Stimulated activated CD4-positive, alpha-beta T cell treated with anti-CD3 and anti-CD28 coated beads, Interleukin-15, amount 100 ng/mL, for 24 hours (primary cell): ENCODE results near the gene EYS.

ENCODE experiments used
- DNase-seq: peaks from one replicate; pipeline ENCODE4 v3.0.0-alpha.2; 2020

Gene EYS

DNA sequence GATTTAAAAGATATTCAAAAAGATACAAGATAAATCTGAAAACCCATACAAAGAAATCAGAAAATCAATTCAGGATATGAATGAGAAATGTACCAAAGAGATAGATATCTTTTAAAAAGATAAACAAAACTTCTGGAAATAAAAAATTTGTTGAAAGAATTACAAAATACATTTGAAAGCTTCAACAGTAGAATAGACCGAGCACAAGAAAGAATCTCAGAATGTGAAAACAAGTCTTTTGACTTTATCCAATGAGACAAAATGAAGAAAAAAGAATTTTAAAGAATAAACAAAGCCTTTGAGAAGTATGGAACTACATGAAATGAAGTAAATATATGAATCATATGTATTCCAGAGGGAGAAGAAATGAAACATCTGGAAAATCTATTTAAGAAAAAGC is 1011.0 kb downstream of the EYS start:
- DNase-seq: no peak

DNA sequence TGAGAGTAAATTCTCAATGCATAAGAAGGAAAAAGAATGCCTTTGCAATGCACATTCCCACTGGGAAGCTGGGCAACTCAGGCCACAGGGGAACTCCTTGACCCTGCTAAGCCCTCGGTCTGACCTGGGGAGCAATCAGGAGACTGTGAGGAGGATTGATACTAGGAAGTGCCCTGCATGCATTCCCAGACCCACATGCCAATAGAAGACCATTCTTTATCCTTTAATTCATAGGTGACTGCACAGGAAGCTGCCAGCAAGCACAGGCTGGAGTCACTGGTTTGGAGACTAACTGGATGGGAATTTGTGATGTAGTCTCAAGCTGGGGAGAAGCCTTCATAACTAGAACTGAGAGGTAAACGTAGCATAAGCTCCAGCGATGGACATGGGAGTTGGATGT is 1012.7 kb downstream of the EYS start:
- DNase-seq: no peak

DNA sequence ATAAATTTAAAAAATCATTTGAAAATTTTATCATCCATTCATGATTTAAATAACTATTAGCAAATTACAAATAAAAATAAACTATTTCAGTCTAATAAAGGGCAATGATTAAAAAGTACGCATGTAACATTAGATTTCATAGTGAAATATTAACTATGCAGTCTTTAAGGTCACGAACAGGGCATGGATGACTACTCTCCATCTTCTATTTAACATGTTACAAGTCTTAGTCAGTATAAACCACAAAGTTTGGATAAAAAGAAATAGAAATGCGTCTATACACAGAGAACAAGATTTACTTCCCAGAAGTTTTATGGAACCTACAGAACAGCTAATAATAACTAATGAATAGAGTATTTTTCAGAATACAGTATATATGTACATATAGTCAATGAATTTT is 1016.0 kb downstream of the EYS start:
- DNase-seq: no peak

DNA sequence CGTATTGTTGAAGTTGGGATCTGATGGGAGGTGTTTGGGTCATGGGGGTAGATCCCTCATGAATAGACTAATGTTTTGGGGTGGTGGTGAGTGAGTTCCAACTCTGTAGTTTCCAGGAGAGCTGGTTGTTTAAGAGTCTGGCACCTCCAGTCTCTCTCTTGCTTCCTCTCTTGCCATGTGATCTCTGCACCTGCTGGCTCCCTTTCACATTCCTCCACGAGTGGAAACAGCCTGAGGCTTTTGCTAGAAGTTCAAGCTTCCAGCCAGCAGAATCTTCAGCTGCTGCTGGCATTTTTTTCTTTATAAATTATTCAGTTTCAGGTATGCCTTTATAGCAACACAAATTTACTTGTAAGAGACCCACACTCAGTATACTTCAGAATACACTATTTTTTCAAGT is 1021.6 kb downstream of the EYS start:
- DNase-seq: no peak

DNA sequence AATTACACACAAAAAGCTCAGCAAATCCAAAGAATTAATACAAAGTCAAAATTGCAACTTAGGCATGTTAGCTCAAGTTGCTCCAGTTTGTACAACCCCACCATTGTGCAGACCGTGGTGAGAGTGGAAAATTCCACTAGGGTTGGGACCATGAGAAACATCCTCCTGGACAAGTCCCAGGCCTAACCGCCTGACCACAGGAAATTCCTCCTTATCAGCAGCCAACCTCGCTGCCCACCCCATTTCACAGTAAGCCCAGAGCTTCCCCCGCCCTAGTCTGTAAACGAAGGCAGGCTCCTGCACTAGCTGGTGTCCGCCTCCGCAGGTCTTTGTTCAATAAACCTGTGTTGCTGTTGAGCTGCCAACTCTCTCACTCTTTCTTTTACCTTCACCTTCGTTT is 1023.3 kb downstream of the EYS start:
- no peak for DNase-seq

DNA sequence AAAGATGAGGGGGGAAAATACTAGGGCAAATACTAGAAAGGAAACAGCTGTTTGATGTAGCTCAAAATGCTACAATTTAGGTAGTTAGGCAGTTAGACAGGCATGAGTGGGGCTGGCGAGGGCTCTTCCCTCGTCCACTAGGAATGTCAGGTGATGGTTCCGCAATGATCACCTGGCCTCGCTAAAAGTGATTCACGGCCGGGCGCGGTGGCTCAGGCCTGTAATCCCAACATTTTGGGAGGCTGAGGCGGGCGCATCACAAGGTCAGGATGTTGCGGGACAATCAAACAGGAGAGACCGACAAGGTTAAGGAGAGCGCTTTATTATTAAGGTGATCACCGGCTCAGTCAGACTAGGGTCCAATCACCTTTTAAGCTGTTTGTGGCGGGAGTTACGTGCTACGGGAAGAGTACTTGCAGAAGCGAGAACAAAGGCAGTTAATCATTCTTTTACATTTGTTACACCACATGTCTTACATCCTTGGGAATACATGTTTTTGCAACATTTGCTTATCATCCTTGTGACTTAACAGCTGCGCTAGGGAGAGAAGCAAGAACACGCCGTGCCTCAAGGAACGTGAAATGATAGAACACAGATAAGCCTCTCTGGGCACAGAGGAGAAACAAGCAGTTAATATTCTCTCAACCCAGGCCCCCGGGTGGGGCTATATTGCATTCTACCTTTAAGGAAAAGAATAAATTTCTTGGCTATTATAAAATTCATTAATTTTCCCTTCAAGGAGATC is 1025.4 kb downstream of the EYS start:
- no peak for DNase-seq

DNA sequence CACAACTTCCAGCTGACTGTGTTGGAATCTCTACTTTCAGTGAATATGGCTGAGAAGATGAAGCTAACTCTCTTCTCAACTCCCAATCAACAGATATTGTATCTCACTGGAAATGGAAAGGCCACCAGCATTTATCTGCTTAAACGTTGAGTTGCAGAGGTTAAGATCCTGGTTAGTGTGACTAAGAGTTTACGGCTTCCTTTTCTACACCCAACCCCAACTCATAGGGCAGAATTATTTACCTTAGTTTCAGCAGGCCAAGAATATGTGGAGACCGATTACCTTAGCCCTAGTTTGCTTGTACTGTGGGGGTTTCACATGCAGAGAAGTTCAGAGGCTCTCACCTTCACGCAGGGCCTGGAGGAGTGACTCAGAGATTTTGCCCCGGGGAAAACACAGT is 1026.6 kb downstream of the EYS start:
- no peak for DNase-seq

DNA sequence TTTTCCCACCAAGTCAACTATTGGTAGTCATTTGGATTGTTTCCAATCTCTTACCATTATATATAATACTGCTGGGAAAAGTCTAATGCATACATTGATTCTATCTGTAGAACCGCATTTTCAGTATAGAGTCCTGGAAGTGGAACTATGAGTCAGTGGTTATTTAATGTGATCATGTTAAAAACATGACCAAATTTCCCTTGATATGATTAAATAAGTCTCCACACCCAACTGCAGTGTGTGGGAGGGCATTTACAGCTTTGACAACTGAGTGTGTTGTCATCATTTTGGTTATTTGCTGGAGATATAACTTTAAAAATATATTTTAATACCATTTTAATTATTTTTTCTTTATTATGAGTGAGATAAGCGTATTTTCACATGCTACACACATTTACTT is 1027.6 kb downstream of the EYS start:
- DNase-seq: no peak

DNA sequence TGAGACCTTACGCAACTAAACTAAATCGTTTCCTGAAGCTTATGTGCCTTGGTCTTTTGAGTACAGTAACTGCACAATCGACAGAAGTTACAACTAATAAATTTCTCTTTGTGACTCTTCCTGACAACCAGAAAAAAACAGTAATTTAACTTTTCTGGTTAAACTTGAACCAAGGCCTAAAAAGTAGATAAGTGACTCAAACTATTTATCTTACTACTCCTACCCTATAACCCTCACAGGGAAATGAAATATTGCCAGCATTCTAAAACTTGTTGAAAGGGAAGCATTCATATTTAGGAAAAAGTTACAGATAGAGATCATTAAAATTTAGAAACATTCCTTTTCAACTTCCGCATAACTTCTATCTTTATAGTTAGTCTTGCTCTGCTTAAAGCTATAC is 1034.4 kb downstream of the EYS start:
- no peak for DNase-seq

DNA sequence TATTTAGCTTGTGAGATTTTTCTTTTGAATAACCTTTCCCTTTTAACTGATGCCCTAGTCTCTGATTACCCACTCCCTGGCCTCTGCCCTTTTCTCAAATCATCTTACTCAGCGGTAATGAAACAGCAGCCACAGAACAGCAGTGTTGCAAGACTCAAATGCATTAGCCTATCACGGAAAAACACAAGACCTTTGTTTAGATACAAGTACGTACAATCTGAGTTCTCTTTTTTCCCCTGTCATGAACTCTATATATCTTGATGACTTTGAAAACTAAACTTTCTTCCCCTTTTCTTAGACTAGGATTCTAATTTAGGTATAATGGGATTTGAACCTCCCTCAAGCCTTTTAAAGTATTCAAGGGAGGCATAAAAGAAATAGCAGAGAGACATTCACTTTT is 1034.9 kb downstream of the EYS start:
- DNase-seq: no peak

DNA sequence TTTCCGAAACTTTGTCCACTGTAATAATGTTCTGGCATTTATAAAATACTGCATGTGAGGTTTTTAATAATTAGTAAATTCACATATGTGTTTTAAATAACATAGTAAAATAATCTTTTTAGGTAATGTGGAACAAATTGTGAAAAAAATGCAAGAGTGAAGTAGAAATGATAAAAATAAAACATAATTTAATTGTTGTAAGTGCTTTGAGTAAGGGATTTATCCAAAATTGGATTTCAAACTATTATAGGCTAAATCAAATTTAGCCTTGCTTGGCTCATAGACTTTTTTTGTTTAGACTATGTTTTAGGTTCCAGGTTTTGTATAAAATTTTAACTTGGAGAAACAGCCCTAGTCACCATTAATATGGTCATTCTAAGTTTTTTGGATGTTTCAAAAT is 1041.9 kb downstream of the EYS start:
- no peak for DNase-seq

DNA sequence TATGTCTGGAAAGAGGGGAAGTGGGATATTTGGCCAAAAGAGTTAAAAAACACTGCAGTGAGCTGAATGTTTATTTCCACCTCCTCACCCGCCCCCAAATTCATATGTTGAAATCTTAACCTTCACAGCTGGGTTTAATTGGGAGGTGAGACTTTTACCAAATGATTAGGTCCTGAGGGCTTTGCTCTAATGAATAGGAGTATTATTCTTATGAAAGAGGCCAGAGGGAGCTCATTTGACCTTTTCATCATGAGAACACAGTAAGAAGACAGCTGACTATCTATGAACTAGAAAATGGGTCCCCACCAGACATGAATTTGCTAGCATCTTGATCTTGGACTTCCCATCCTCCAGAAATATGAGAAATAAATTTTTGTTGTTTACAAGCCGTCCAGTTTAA is 1042.5 kb downstream of the EYS start:
- no peak for DNase-seq

DNA sequence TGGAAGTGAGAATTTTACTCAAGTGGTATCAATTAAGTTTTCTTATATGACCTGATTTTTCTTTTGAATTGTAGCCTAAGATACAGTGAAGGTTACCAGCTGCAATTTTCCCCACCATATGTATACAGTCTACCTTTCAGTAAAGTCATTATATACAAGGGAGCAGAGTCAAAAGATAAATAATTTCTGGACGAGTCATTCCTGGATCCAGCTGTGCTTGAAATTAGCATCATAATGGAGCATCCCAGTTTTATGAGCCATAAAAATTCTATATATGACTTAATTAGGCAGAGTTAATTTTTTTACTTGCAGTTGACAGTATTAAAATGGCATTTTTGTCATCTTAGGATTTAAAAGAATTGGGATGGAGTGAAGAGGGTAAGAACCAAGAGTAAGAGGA is 1063.0 kb downstream of the EYS start:
- no peak for DNase-seq

DNA sequence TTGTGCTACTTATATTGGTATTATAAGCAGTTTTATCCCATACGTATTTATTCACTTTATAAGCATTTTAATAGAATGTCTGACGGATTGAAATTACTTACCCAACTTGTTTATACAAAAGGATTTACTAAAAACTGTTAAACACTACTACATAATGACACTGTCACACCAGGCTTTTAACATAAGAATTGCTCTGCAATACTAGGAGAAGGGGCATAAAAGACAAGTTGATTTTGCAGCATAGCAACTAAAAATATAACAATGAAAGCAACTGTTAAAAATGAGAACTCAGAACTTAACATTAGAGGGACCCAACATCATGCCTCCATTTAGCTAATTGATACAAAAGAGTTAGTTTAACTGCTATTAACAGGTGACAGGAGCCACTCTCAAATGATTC is 1076.1 kb downstream of the EYS start:
- DNase-seq: no peak

DNA sequence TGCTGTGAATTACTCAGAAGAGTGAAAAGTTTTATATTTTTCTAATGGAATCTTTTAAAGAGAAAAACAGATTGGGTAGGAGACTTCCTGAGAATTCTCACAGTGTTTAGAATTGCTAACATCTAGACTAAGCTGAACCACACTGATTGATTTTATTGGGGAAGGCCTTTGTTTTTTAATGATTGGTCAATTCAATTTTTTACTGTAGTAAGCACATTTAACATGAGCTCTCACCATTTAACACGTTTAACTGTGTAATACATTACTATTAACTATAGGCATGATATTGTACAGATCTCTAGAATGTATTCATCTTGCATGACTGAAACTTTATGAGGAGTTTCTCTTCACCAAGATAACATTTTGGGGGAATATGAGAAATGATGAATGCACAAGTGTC is 1084.1 kb downstream of the EYS start:
- DNase-seq: no peak

DNA sequence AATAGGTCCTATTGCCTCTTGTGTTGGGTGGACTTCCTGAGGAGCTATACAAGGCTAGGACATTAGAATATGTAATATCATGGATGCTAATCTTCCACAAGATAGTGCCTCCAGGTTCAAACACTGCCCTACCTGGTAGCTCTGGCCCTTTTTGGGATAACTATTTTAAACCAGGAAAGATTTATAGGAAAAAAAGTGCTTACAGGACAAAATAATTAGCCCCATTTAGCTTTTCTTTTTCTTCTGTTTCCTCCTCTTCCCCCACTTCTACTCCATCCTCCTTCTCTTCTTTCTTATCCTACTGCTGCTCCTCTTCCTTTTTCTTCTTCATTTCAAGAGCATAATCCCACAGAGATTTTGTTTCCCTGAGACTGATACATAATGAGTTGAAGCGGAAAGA is 1104.0 kb downstream of the EYS start:
- DNase-seq: no peak

DNA sequence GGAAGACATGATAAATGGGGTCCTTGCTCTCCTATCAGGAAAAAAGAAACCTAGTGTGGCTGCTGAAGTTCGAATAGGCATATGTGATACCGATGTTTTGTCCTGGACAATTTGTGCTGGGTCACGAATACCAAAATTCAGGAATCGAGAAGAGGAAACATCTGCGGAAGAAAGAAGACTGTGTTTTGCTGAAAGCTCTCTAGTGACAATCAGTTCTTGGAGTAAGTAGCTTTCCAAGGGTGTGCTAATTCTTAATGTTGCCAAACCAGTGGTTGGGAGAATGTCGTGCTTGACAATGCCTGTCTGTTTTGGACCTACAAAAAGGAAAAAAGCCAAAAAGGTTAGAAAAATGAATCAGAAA is 1115.4 kb downstream of the EYS start:
- no peak for DNase-seq

DNA sequence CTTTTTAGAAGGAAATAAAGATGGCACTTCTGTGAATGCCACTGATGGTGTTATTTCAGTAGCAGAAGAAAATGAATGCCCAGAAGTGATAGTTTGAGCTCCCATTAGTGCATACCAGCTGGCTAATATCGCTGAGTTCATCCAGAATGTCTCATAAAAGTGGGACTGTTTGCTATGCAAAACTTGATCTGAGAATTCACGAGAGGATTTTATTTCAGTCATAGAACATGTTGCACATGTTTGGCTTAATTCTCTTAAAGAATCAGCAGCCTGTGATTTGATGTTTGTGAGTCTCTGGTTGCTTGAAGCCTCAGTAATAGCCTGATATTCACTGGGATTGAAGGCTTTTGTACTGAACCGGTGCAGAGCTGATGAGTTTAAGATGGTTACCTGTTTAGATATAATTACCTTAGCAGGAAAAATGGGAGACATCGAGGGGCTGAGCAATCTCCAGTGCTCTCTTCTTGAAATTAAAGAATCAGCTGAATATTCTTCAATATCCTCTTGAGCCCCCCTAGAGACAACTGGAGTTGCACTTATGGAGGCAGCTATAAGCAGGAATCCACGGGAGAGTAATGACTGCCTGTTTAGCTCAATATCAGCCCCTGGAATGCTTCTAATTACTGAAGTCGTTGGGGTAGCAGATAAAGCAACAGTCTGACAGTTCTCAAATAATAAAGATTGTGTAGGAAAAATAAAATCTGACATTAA is 1115.9 kb downstream of the EYS start:
- DNase-seq: no peak

DNA sequence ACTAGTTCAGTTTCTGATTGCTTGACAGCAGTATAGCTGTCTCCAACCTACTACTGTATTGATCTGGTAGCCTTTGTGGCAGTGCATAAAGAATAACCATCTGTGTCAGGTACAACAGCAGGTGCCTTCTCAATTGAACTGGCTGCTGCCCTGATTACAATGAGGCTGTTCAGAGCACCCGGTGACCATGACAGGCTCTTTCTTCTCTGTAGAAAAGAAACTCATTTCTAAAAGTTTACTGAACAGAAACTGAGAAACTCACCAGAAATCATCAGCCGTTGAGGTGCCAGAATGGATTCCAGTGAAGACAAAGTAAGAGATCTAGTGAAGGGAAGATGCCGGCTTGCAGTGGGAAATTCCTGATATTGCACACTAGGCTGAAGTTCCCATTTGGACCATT is 1117.1 kb downstream of the EYS start:
- no peak for DNase-seq

DNA sequence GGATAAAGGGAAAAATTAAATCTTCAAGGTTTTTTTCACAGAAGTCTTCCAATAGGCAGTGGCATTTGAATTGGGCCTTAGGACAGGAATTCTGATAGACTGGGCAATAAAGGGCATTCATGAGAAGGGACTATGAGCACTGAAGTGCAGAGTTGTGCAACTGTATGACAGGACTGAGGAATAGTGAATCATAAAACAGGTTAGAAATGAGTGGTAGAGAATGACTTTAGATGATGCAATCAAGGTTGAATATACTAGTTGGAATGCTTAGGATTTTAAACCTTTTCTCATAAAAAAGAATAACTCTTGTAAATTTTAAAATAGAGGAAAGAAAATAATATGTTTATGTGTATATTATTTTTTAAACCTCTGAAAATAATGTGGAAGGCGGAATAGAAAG is 1126.7 kb downstream of the EYS start:
- DNase-seq: no peak

DNA sequence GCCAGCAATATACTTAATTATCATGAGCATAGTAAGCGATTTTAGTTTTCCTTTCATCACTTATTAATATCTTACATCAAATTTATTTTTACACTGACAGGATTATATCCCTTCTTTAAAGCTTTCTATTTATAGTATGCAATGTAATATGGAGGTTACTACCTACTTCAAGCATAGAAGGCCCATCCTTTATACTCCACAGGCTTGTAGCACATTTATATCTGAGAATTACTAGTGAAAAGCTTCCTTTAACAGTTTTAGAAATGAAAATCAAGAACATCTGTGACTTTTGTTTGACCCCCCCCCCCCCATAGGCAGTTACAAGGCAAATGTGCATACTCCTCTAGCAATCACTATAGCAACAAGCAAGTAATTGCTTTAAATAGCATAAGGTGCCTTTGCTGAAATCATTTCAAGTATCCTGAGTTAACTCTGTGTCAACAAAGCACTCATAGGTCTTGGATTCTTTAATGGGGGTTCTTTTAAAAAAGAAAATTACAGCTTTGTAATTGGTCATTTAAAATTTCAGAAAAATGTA is 1153.7 kb downstream of the EYS start:
- no peak for DNase-seq

DNA sequence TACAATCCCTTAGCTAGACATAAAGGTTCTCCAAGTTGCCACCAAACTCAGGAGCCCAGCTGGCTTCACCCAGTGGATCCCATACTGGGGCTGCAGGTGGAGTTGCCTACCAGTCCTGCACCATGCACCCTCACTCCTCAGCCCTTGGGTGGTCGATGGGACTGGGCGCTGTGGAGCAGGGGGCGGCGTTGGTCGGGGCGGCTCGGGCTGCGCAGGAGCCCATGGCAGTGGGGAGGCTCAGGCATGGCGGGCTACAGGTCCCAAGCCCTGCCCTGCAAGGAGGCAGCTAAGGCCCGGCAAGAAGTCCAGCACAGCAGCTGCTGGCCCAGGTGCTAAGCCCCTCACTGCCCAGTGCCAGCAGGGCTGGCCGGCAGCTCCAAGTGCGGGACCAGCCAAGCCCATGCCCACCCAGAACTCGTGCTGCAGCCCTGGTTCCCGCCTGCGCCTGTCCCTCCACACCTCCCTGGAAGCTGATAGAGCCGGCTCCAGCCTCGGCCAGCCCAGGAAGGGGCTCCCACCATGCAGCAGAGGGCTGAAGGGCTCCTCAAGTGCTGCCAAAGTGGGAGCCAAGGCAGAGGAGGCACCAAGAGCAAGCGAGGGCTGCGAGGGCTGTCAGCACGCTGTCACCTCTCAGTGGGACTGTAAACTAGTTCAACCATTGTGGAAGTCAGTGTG is 1159.3 kb downstream of the EYS start:
- no peak for DNase-seq

DNA sequence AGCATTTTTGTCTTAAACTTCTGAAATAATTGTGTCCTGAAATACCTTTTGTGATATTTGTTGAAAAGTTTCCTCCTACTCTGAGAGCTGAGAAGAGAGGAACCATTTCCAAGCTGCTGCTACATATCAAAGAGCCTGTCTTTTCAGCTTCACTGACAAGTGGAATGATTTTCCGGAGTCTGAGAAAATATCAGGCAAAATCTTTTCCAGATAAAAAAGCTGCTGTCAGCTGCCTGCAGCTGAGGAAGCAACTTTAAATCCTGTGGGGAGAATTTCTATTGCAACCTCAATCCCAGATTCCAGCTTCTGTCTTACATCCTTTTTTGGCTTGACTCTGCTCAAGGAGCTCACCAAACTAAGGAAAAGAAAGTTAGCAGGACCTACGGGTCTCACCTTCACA is 1167.1 kb downstream of the EYS start:
- DNase-seq: no peak

DNA sequence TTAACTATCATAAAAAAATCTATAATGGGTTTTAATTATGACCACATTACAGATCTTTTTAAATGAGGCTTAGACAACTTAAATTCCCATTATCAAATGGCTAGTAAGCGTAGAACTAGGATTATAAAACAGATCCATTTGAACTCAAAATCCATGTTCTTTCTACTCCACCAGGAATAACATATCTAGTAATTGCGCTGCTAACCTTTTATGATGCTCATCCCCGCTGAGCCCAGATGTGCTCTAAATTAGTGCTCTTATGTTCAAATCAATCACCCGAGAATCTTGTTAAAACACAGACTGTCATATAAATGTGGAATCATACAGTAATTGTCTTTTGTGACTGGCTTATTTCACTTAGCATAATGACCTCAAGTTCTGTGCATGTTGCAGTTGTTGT is 1168.3 kb downstream of the EYS start:
- DNase-seq: no peak
